ENCODE data around the gene HES3.

Gene HES3

DNA sequence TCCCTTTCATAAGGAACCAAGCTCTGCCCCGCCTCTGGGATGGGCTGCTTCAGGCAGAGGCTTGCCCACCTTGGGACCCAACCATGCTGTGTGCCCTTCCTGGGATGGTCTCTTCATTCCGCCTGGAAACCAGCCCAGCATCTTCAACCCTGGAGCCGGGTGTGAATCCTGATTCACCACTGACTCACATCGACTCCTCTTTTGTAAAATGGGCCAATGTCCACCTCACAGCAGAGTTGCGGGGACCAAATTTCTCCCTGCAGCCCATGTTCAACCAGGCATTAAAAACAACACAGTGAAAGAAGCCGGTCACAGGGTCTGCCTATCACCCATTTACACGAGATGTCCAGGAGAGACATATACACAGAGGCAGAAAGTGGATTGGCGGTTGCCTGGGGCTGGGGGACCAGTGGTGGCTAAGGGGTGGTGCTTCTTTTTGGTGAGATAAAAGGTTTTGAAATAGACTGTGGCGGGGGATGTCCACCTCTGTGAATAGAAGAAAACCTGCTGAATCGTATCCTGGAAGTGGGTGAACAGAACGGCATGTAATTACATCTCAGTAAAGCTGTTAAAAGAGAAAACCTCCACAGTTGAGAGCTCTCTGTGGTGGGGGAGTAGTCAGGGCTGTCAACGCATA, 23.8 kb downstream of the HES3 start:
- no peak for DNase-seq (ENCODE audit: low spot score)
- Histone ChIP-seq H3K27ac (no peak overlapping the region), H3K4me3 (no peak overlapping the region)
- TF ChIP-seq, protein P1, sequence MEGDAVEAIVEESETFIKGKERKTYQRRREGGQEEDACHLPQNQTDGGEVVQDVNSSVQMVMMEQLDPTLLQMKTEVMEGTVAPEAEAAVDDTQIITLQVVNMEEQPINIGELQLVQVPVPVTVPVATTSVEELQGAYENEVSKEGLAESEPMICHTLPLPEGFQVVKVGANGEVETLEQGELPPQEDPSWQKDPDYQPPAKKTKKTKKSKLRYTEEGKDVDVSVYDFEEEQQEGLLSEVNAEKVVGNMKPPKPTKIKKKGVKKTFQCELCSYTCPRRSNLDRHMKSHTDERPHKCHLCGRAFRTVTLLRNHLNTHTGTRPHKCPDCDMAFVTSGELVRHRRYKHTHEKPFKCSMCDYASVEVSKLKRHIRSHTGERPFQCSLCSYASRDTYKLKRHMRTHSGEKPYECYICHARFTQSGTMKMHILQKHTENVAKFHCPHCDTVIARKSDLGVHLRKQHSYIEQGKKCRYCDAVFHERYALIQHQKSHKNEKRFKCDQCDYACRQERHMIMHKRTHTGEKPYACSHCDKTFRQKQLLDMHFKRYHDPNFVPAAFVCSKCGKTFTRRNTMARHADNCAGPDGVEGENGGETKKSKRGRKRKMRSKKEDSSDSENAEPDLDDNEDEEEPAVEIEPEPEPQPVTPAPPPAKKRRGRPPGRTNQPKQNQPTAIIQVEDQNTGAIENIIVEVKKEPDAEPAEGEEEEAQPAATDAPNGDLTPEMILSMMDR (IDR thresholded peaks at IDR 0.05) = no peak

DNA sequence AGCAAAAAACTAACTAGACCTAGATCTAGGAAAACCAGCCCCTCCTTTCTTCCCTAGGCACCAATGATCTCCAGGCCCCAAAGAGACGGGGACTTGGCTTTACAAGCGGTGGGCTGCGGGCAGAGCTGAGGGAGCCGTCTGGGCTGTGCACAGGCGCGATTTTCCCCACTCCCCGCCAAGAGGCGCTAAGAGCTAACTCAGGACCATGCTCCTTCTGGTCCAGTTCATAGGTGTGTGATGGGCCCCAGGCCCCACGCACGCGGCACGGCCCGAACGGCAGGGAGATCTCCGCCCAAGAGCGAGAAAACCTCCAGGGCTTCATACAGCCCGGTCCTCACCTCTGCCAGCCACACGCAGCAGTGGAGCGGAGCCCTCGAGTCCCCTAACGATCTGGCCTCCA, 24.4 kb downstream of the HES3 start:
- no peak overlapping the region for H3K4me3 ChIP-seq
- TF ChIP-seq, protein P1 (IDR thresholded peaks at IDR 0.05) = no peak
- no peak overlapping the region for H3K27ac ChIP-seq
- DNase-seq (ENCODE audit: low spot score) = no peak

DNA sequence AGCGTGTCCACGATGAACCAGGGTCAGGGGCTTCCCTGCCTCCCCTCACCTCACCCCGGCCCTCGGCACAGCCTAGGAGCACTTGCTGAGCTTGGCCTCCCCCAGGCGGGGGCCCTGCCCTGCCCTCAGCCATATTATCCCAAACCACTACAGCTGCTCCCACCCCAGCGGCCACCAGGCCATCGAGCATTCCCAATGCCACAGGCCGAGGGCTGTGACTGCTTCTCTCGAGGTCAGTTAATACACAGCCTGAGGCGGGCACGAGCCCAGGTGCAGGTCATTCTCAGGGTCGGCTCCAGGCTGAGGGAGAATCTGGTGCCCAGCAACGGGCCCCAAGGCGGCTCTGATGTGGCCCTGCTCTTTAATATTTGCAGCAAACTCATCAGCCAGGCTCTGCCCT, 25.3 kb downstream of the HES3 start:
- no peak for DNase-seq (ENCODE audit: low spot score)
- Histone ChIP-seq H3K4me3 (no peak overlapping the region), H3K27ac (no peak overlapping the region)
- TF ChIP-seq, protein P1 (IDR thresholded peaks at IDR 0.05) = no peak

DNA sequence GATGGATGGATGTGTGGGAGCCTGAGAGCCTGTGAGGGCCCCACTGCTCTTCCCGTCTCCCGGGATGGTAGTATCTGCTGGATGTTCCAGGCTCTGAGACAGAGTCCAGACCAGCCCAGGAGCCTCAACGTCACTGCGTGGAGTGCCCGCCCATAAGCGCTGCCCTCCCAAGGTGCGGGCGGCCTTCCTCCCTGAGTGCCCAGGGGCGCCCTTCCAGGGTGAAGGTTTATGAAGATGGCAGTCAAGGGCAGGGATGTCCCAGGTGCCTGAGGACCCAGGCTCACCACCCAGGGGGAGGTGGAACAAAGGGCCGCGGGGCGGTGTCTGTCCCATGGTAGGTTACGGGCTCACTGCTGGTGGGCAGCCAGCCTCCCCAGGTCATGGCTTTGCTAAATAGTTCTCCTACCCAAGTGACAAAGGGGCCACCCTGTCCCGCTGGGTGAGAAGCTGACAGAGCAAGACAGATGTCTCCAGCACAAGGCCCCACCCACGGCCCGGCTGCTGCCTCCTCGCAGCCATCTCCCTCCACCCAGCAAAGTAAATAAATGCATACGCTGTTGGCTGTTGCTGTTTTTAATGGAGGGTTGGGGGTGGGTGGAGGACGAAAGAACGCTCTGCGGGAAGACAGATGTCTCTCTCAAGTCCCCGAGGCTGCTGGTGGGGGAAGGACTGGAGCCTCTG, 25.9 kb downstream of the HES3 start:
- TF ChIP-seq, protein P1 (IDR thresholded peaks at IDR 0.05) = no peak
- no peak overlapping the region for H3K4me3 ChIP-seq
- no peak overlapping the region for H3K27ac ChIP-seq
- no peak for DNase-seq (ENCODE audit: low spot score)

DNA sequence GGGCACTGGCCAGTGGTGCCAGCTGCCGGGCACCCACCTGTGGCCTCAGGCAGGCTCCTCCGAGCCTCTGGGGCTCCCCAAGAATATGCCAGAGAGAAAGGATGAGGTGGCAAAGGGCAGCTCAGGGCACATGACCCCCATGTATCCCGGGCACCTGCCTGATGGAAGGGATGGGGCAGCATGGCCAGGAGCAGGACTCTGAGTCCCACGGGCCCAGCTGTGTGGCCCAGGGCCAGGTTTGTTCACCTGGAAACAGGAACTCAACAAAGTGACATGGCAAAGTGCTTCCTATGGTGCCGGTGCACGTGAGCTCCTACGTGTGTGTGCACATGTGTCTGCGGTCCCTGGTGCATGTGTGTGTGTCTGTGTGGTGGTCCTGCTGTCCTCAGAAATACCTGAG, 26.4 kb downstream of the HES3 start:
- H3K4me3 ChIP-seq = no peak overlapping the region
- TF ChIP-seq, protein P1 (IDR thresholded peaks at IDR 0.05) = no peak
- no peak for DNase-seq (ENCODE audit: low spot score)
- H3K27ac ChIP-seq = no peak overlapping the region

DNA sequence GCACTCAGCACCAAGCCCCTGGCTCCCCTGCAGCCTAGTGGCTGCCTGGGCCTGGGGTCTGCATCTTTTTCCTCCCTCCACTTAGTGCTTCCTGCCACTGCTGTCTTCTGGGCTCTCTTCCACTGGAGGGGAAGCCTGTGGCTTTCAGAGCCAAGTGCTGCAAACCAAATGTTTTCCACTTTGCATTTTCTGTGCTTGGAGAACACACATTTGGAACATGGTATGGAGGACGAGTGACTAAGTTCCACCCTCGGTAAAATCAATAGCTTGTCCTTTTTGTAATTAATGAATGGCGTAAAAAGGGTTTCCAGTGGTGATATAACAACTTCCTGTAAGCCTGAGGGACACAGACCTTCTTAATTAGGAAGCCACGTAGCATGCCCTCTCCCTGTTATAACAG, 27.0 kb downstream of the HES3 start:
- no peak overlapping the region for H3K4me3 ChIP-seq
- TF ChIP-seq, protein P1 (IDR thresholded peaks at IDR 0.05) = no peak
- no peak overlapping the region for H3K27ac ChIP-seq
- no peak for DNase-seq (ENCODE audit: low spot score)

DNA sequence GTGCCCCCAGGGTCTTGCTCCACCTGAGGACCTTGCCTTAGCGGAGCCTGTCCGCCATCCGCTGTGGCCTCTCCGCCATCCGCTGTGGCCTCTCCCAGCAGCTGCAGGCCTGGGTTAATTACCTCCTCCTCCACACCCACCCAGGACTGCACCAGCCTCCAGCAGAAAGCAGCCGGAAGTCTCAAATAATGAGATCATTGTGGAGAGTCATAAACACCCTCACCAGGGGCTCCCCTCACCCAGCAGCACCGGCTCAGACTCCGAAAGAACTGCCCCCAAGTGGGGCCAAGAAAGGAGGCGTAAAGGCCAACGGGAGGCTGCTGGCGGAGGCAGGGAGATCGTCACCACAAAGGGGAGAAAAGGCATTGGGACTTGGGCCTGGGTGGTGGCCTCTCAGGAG, 27.6 kb downstream of the HES3 start:
- TF ChIP-seq, protein P1 (IDR thresholded peaks at IDR 0.05) = no peak
- Histone ChIP-seq H3K4me3 (no peak overlapping the region), H3K27ac (no peak overlapping the region)
- no peak for DNase-seq (ENCODE audit: low spot score)
